WERI-Rb-1 (cell line): ENCODE measurements around the gene CTSL.
"Not testable (repeated sequence)": the region's sequence is repeated elsewhere in the genome, so short reads cannot be mapped to it uniquely, and the experiment has no call there.

ENCODE experiments used
- DNase-seq: peaks from one replicate; pipeline ENCODE4 v3.0.0-alpha.2; 2020
- H3K27ac ChIP-seq: fragments of 250-450 bp; sonication (Bioruptor Pico); 2 replicates; pipeline ENCODE4 v1.5.1; 2020; ENCODE audit warnings: mild to moderate bottlenecking, moderate library complexity
- H3K27me3 ChIP-seq: fragments of 250-450 bp; sonication (Bioruptor Pico); 2 replicates; pipeline ENCODE4 v1.5.1; 2021; ENCODE audit warnings: mild to moderate bottlenecking, low read depth, moderate library complexity; ENCODE audit not compliant: insufficient read depth, severe bottlenecking
- H3K36me3 ChIP-seq: fragments of 250-450 bp; sonication (Bioruptor Pico); 2 replicates; pipeline ENCODE4 v1.5.1; 2020; ENCODE audit warnings: mild to moderate bottlenecking, moderate library complexity
- H3K4me3 ChIP-seq: 2 replicates; pipeline ENCODE4 v1.5.1; 2011; ENCODE audit warnings: low read depth, mild to moderate bottlenecking, control low read depth, low read length
- H3K9me3 ChIP-seq: fragments of 250-450 bp; sonication (Bioruptor Pico); 2 replicates; pipeline ENCODE4 v1.5.1; 2021; ENCODE audit warnings: mild to moderate bottlenecking, moderate library complexity; ENCODE audit not compliant: severe bottlenecking
- CTCF ChIP-seq: IDR thresholded peaks from 2 replicates; pipeline ENCODE4 v1.5.1; 2011; ENCODE audit warnings: low read depth, mild to moderate bottlenecking, control low read depth, inconsistent platforms, low read length

Gene CTSL

GRCh38 chr9:87740209-87740608 is 14.3 kb downstream of the CTSL start:
- no peaks in the 10 kb centered on the region for H3K9me3 ChIP-seq
- TF ChIP-seq CTCF = no peak

GRCh38 chr9:87741326-87741725 is 15.4 kb downstream of the CTSL start:
- DNase-seq = no peak
- H3K9me3 ChIP-seq = no peaks in the 10 kb centered on the region
- H3K36me3 ChIP-seq = no peaks in the 10 kb centered on the region
- no peak for TF ChIP-seq CTCF
- no peak overlapping the region for H3K27ac ChIP-seq
- no peaks in the 10 kb centered on the region for H3K27me3 ChIP-seq
- H3K4me3 ChIP-seq = no peak overlapping the region

More at GRCh38 chr9:87740209-87740608, 14.3 kb downstream of the CTSL start:
- Histone ChIP-seq H3K27me3 (no peaks in the 10 kb centered on the region), H3K36me3 (no peaks in the 10 kb centered on the region), H3K4me3 (no peak overlapping the region), H3K27ac (no peak overlapping the region)
- no peak for DNase-seq

- Histone ChIP-seq H3K27me3 (no peaks in the 10 kb centered on the region), H3K36me3 (no peaks in the 10 kb centered on the region), H3K4me3 (no peak overlapping the region), H3K9me3 (no peaks in the 10 kb centered on the region), H3K27ac (no peak overlapping the region)
- no peak for DNase-seq
- no peak for TF ChIP-seq CTCF
Measured at GRCh38 chr9:87741891-87742290, 16.0 kb downstream of the CTSL start.

- Histone ChIP-seq H3K4me3 (no peak overlapping the region), H3K9me3 (no peaks in the 10 kb centered on the region), H3K27ac (no peak overlapping the region), H3K36me3 (no peaks in the 10 kb centered on the region), H3K27me3 (no peaks in the 10 kb centered on the region)
- DNase-seq = no peak
- no peak for TF ChIP-seq CTCF
Measured at GRCh38 chr9:87742813-87743428, 17.0 kb downstream of the CTSL start.

- not testable (repeated sequence) for H3K27ac ChIP-seq, H3K36me3 ChIP-seq, DNase-seq, H3K27me3 ChIP-seq, H3K4me3 ChIP-seq, H3K9me3 ChIP-seq
Measured at GRCh38 chr9:87744247-87744646, 18.3 kb downstream of the CTSL start.

GRCh38 chr9:87746186-87746585 is 20.3 kb downstream of the CTSL start:
- no peak for DNase-seq
- no peaks in the 10 kb centered on the region for H3K36me3 ChIP-seq
- H3K4me3 ChIP-seq = no peak overlapping the region
- H3K27me3 ChIP-seq = no peaks in the 10 kb centered on the region
- H3K9me3 ChIP-seq = no peaks in the 10 kb centered on the region
- H3K27ac ChIP-seq = no peak overlapping the region
- no peak for TF ChIP-seq CTCF
